WI38 (cell line): ENCODE data around the gene SNX17.
"Not testable (repeated sequence)": the region's sequence is repeated elsewhere in the genome, so short reads cannot be mapped to it uniquely, and the experiment has no call there.

Source experiments
- H3K4me3 ChIP-seq: 2 replicates; pipeline ENCODE4 v1.5.1; 2011; ENCODE audit warnings: low read depth, mild to moderate bottlenecking, control low read depth, low read length
- CTCF ChIP-seq: IDR thresholded peaks from 2 replicates; pipeline ENCODE4 v1.5.1; 2012; ENCODE audit warnings: low read depth, mild to moderate bottlenecking, control low read depth, low read length

SNX17 gene

GRCh38 chr2:27335311-27335710 lies 35.1 kb upstream of the SNX17 start:
- TF ChIP-seq CTCF, result no peak
- no peak overlapping the region for H3K4me3 ChIP-seq

GRCh38 chr2:27336173-27336572 lies 34.2 kb upstream of the SNX17 start:
- no peak overlapping the region for H3K4me3 ChIP-seq
- TF ChIP-seq CTCF, result no peak

DNA sequence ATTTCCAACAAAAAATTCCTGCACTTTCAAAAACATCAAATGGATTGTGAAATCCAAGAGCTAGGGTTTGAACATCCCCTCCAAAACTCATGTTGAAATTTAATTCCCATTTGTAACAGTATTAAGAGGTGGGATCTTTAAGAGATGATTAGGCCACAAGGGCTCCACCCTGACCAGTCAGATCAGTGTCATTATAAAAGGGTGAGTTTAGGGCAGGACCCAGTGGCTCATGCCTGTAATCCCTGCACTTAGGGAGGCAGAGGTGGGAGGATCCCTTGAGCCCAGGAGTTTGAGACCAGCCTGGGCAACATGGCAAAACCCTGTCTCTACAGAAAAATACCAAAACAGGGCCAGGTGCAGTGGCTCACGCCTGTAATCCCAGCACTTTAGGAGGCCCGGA lies 22.8 kb upstream of the SNX17 start:
- H3K4me3 ChIP-seq, result no peak overlapping the region
- TF ChIP-seq CTCF, result no peak

DNA sequence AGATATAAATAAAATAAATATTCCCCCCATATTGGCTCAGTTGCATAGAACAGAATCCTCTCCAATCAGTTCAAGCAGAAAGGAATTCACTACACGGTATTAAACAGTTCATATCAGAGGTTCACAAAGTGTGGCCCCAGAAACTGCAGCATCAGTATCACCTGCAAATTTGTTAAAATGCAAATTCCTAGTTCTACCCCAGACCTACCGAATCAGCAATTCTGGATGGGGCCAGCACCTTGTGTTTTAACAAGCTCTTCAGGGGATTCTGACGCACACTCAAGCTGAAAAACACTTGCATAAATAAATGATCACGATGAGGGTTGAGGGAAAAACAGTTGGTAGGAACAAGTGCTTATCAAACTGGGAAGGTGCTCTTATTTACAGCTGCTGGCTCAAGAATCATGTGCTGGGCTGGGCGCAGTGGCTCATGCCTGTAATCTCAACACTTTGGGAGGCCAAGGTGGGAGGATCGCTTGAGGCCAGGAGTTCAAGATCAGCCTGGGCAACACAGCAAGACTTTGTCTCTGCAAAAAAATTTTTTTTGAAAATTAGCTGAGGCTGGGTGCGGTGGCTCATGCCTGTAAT lies 20.2 kb upstream of the SNX17 start:
- TF ChIP-seq CTCF, result no peak
- no peak overlapping the region for H3K4me3 ChIP-seq

GRCh38 chr2:27351802-27352598 lies 18.4 kb upstream of the SNX17 start:
- TF ChIP-seq CTCF, result no peak
- H3K4me3 ChIP-seq, result no peak overlapping the region

- not testable (repeated sequence) for H3K4me3 ChIP-seq
Measured at GRCh38 chr2:27353386-27353761, 17.0 kb upstream of the SNX17 start.

DNA sequence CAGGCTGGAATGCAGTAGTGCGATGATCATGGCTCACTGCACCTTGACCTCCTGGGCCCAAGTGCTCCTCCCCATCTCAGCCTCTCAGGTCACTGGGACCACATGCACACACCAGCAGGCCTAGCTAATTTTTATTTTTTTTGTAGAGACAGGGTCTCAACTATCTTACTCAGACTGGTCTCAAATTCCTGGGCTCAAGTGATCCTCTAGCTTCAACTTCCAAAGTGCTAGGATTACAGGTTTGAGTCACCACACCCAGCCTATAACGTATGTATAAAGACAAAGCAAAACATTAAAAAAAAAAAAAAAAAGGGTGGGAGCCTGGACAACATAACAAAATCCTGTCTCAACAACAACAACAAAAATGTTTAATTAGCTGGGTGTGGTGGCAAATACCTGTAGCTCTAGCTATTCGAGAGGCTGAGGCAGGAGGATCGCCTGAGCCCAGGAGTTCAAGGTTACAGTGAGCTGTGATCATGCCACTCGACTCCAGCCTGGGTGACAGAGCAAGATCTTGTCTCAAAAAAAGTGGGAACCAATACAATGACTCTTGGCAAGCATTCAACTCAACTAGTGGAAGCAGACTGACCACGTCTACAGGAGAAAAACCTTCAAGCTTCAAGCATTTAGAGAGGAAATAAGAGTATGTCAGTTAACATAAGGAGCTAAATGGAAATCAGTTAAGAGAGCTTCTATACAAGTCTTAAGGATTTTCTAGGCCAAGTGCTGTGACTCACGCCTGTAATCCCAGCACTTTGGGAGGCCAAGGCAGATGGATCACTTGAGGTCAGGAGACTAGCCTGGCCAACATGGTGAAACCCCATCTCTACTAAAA lies 16.4 kb upstream of the SNX17 start:
- TF ChIP-seq CTCF, result no peak
- no peak overlapping the region for H3K4me3 ChIP-seq
